Measurements from ENCODE around the gene CBFA2T3.

DNA sequence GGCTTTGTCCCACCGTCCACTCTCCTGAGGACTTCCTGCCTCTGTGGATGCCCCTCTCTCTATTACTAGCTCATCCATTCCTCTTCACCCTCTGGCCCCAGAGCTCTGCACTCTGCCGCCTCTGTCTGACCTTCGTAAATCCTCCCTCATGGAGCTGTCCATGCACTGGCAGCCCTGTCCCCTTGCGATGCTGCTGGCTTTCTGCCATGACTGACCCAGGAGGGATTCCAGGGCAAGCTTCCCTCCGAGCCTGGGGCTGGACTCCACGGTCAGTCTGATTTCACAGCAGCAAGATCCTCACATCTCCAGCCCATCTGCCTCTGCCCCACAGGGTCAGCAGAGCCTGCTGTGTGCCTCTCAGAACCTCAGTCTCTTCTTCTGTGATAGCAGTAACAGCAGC lies 4.7 kb downstream of the CBFA2T3 start:
- TF ChIP-seq EP300 (IDR thresholded peaks at IDR 0.05; ENCODE audit: borderline replicate concordance) (no peak), MAX (IDR thresholded peaks at IDR 0.05) (no peak)
